Adrenal gland (tissue), 5 donors: Measurements from ENCODE around the gene DIAPH3.

Experiments used
- CTCF ChIP-seq, 6 experiments: fragments of 450-650 bp in 4 of 6; fragments of 200-600 bp in 2 of 6; sonication (generic) in 1 of 6; IDR thresholded peaks; 1 replicate in 5 of 6; 2 replicates in 1 of 6; pipeline versions ENCODE4 v1.5.1 to v1.8.0; 2016 to 2021; ENCODE audit warnings: antibody characterized with exemption in 6 of 6, mild to moderate bottlenecking in 2 of 6, moderate library complexity in 1 of 6
- POLR2A ChIP-seq, 2 donors: fragments of 450-650 bp; IDR thresholded peaks; one replicate each; pipeline ENCODE4 v1.6.1; 2017; ENCODE audit warnings: antibody characterized with exemption in 2 of 2, mild to moderate bottlenecking in 2 of 2, moderate library complexity in 1 of 2
- donor health status: DM: no; HTN: no; CAD: no.

DNA sequence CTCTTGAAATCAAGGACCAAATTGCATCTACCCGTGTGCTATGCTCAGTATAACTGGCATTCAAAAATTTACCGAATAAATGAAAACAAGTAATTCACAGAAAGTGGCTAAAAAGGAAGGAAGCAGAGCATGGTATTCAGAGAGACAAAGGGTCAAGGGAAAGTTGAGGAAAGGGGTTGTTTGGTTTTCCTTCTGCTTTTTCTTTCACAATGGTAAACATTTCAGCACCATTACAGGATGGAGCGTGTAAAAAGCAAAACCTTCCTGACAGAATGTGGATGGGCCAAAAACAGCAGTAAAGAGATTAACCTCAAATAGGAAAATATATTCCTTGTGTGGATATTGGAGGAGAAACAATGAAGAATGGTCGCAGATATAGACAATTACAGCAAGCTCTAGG, 14.8 kb downstream of the DIAPH3 start:
- TF ChIP-seq CTCF (IDR thresholded peaks at IDR 0.05): no peak
- no peak for TF ChIP-seq POLR2A (IDR thresholded peaks at IDR 0.05)
